ENCODE data around the gene TNRC6C. TPM values are rescaled to one million over a fixed set of nuclear protein-coding genes. Genes with fewer than 3 reads are reported as not detected.
"Not testable (repeated sequence)": the region's sequence is repeated elsewhere in the genome, so short reads cannot be mapped to it uniquely, and the experiment has no call there.

TNRC6C gene
- polyA plus RNA-seq, 4 donors = 12.7 to 16.2 (median 13.7) TPM

GRCh38 chr17:78041386-78042179 is 83.1 kb downstream of the TNRC6C start:
- DNase-seq (ENCODE audit: low read depth in 4 of 4, low spot score in 3 of 4) = peak in 1 of 4 donors; percentile 30

- no peak for DNase-seq (ENCODE audit: low read depth in 4 of 4, low spot score in 3 of 4)
These were observed 84.0 kb downstream of the TNRC6C start for GRCh38 chr17:78042542-78042941.

GRCh38 chr17:78043031-78043430 is 84.5 kb downstream of the TNRC6C start:
- no peak for DNase-seq (ENCODE audit: low read depth in 4 of 4, low spot score in 3 of 4)

- no peak for DNase-seq (ENCODE audit: low read depth in 4 of 4, low spot score in 3 of 4)
These were observed 85.9 kb downstream of the TNRC6C start for GRCh38 chr17:78044280-78044835.

- DNase-seq (ENCODE audit: low read depth in 4 of 4, low spot score in 3 of 4) = no peak
These were observed 86.8 kb downstream of the TNRC6C start for GRCh38 chr17:78045316-78045715.

- DNase-seq (ENCODE audit: low read depth in 4 of 4, low spot score in 3 of 4) = no peak
These were observed 88.4 kb downstream of the TNRC6C start for GRCh38 chr17:78046923-78047322.

- DNase-seq (ENCODE audit: low read depth in 4 of 4, low spot score in 3 of 4) = no peak
These were observed 90.1 kb downstream of the TNRC6C start for GRCh38 chr17:78048346-78049292.

- DNase-seq (ENCODE audit: low read depth in 4 of 4, low spot score in 3 of 4) = no peak
These were observed 91.1 kb downstream of the TNRC6C start for GRCh38 chr17:78049609-78050008.

GRCh38 chr17:78051186-78051972 is 92.9 kb downstream of the TNRC6C start:
- no peak for DNase-seq (ENCODE audit: low read depth in 4 of 4, low spot score in 3 of 4)

GRCh38 chr17:78053777-78054468 is 95.4 kb downstream of the TNRC6C start:
- DNase-seq (ENCODE audit: low read depth in 4 of 4, low spot score in 3 of 4) = no peak

GRCh38 chr17:78057113-78057740 is 98.7 kb downstream of the TNRC6C start:
- DNase-seq (ENCODE audit: low read depth in 4 of 4, low spot score in 3 of 4) = no peak

- peak in 1 of 4 donors; percentile 22 for DNase-seq (ENCODE audit: low read depth in 4 of 4, low spot score in 3 of 4)
These were observed 99.5 kb downstream of the TNRC6C start for GRCh38 chr17:78058001-78058400.

GRCh38 chr17:78058581-78058980 is 100.1 kb downstream of the TNRC6C start:
- DNase-seq (ENCODE audit: low read depth in 4 of 4, low spot score in 3 of 4) = no peak

- no peak for DNase-seq (ENCODE audit: low read depth in 4 of 4, low spot score in 3 of 4)
These were observed 104.1 kb downstream of the TNRC6C start for GRCh38 chr17:78062596-78062995.

- no peak for DNase-seq (ENCODE audit: low read depth in 4 of 4, low spot score in 3 of 4)
These were observed 105.0 kb downstream of the TNRC6C start for GRCh38 chr17:78063489-78063888.

- DNase-seq (ENCODE audit: low read depth in 4 of 4, low spot score in 3 of 4) = no peak
These were observed 106.2 kb downstream of the TNRC6C start for GRCh38 chr17:78064708-78065107.

GRCh38 chr17:78066976-78067375 is 108.5 kb downstream of the TNRC6C start:
- not testable (repeated sequence) for DNase-seq (ENCODE audit: low read depth in 4 of 4, low spot score in 3 of 4)

- DNase-seq (ENCODE audit: low read depth in 4 of 4, low spot score in 3 of 4) = no peak
These were observed 111.2 kb downstream of the TNRC6C start for GRCh38 chr17:78069695-78070094.

- no peak for DNase-seq (ENCODE audit: low read depth in 4 of 4, low spot score in 3 of 4)
These were observed 114.5 kb downstream of the TNRC6C start for GRCh38 chr17:78072961-78073360.
